Neural progenitor cell (in vitro differentiated cells): ENCODE data around the gene KTI12. TPM values are rescaled to one million over a fixed set of nuclear protein-coding genes. Genes with fewer than 3 reads are reported as not detected.

Experiments
- DNase-seq: peaks from one replicate; pipeline ENCODE4 v3.0.0-alpha.2; 2016; ENCODE audit warnings: low spot score
- H2AFZ ChIP-seq: fragments of 200-600 bp; sonication (generic); replicated peaks from 2 replicates; pipeline ENCODE4 v1.6.1; 2016; ENCODE audit warnings: antibody characterized with exemption
- H3F3A ChIP-seq: fragments of 200-600 bp; sonication (generic); 2 replicates; pipeline ENCODE4 v1.6.1; 2016; ENCODE audit warnings: antibody characterized with exemption, low read depth
- H3K27ac ChIP-seq: fragments of 200-600 bp; sonication (generic); 2 replicates; pipeline ENCODE4 v1.5.1; 2016; ENCODE audit warnings: mild to moderate bottlenecking
- H3K27me3 ChIP-seq: fragments of 200-600 bp; sonication (generic); 2 replicates; pipeline ENCODE4 v1.6.1; 2016; ENCODE audit warnings: mild to moderate bottlenecking, moderate library complexity
- H3K36me3 ChIP-seq: fragments of 200-600 bp; sonication (generic); 2 replicates; pipeline ENCODE4 v1.5.1; 2016
- H3K4me1 ChIP-seq: fragments of 200-600 bp; sonication (generic); 2 replicates; pipeline ENCODE4 v1.6.1; 2016; ENCODE audit warnings: mixed run types
- H3K4me2 ChIP-seq: fragments of 200-600 bp; sonication (generic); 2 replicates; pipeline ENCODE4 v1.6.1; 2016
- H3K4me3 ChIP-seq: fragments of 200-600 bp; sonication (generic); 2 replicates; pipeline ENCODE4 v1.5.1; 2016
- H3K79me2 ChIP-seq: fragments of 200-600 bp; sonication (generic); 2 replicates; pipeline ENCODE4 v1.6.1; 2016; ENCODE audit warnings: low read depth
- H3K9ac ChIP-seq: fragments of 200-600 bp; sonication (generic); 2 replicates; pipeline ENCODE4 v1.6.1; 2016
- H3K9me3 ChIP-seq: fragments of 200-600 bp; sonication (generic); 2 replicates; pipeline ENCODE4 v1.5.1; 2016; ENCODE audit warnings: low read depth
- H4K20me1 ChIP-seq: fragments of 200-600 bp; sonication (generic); 2 replicates; pipeline ENCODE4 v1.6.1; 2016; ENCODE audit warnings: low read depth
- H3K27ac Mint-ChIP-seq: 3 replicates; pipeline ENCODE4 v1.8.0; 2021; ENCODE audit warnings: mixed read lengths
- H3K27me3 Mint-ChIP-seq: 2 replicates; pipeline ENCODE4 v1.8.0; 2022; ENCODE audit warnings: low read depth, mild to moderate bottlenecking, inconsistent platforms, moderate library complexity, mixed read lengths; ENCODE audit not compliant: insufficient read depth
- H3K36me3 Mint-ChIP-seq: 3 replicates; pipeline ENCODE4 v1.8.0; 2021; ENCODE audit warnings: mixed read lengths
- H3K4me1 Mint-ChIP-seq: 3 replicates; pipeline ENCODE4 v1.8.0; 2021; ENCODE audit warnings: mixed read lengths
- H3K4me3 Mint-ChIP-seq: 3 replicates; pipeline ENCODE4 v1.8.0; 2021; ENCODE audit warnings: mild to moderate bottlenecking, moderate library complexity, mixed read lengths
- H3K9me3 Mint-ChIP-seq: 3 replicates; pipeline ENCODE4 v1.8.0; 2020; ENCODE audit warnings: mixed read lengths
- EZH2 ChIP-seq: fragments of 200-600 bp; sonication (generic); IDR thresholded peaks from 2 replicates; pipeline ENCODE4 v1.6.1; 2017; ENCODE audit warnings: antibody characterized with exemption, mild to moderate bottlenecking, moderate library complexity
- EZH2phosphoT487 ChIP-seq: fragments of 200-600 bp; sonication (generic); IDR thresholded peaks from 2 replicates; pipeline ENCODE4 v1.6.1; 2017; ENCODE audit warnings: antibody characterized with exemption
- total RNA-seq: library from RNA; depleted of rRNA; stranded (reverse); fragments of >200 nt; gene quantifications from 2 replicates; pipeline ENCODE4 v1.2.3, GENCODE V29; 2015; ENCODE audit warnings: low replicate concordance
- TF ChIP-seq, protein P1 (sequence below): fragments of 200-600 bp; sonication (generic); IDR thresholded peaks from 2 replicates; pipeline ENCODE4 v1.5.1; 2017; ENCODE audit warnings: antibody characterized with exemption, mild to moderate bottlenecking

Gene KTI12
- total RNA-seq, 1 donor from 2014 or later = 3.5 TPM

DNA sequence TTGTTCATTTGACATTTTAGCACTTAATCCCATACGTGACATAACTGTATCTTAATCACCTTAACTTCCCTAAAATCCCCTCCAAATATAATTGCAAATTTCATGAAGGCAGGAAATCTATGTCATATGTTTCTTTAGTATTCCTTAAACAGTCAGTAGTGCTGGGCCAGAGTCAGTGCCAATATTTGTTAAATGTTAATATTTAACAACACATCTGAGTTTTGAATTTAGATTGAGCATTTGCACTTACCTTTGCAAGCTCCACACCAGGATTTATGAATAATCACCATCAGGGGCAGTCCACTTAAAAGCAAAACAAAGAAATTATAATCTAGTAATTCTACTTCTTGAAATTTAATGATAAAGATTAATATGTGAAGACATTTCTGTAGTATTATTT is 5.3 kb downstream of the KTI12 start:
- H3K9ac ChIP-seq = no peak overlapping the region
- H3K4me2 ChIP-seq = no peak overlapping the region
- no peak overlapping the region for H3K27ac ChIP-seq
- H3K36me3 ChIP-seq = no peaks in the 10 kb centered on the region
- TF ChIP-seq EZH2phosphoT487 (no peak), EZH2 (no peak)
- TF ChIP-seq, protein P1, sequence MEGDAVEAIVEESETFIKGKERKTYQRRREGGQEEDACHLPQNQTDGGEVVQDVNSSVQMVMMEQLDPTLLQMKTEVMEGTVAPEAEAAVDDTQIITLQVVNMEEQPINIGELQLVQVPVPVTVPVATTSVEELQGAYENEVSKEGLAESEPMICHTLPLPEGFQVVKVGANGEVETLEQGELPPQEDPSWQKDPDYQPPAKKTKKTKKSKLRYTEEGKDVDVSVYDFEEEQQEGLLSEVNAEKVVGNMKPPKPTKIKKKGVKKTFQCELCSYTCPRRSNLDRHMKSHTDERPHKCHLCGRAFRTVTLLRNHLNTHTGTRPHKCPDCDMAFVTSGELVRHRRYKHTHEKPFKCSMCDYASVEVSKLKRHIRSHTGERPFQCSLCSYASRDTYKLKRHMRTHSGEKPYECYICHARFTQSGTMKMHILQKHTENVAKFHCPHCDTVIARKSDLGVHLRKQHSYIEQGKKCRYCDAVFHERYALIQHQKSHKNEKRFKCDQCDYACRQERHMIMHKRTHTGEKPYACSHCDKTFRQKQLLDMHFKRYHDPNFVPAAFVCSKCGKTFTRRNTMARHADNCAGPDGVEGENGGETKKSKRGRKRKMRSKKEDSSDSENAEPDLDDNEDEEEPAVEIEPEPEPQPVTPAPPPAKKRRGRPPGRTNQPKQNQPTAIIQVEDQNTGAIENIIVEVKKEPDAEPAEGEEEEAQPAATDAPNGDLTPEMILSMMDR = no peak
- H3K4me1 Mint-ChIP-seq = peaks cover 17% of the 10 kb centered on the region
- H3K27ac Mint-ChIP-seq = no peak overlapping the region
- H4K20me1 ChIP-seq = peaks cover 20% of the 10 kb centered on the region
- no peak overlapping the region for H3K4me3 Mint-ChIP-seq
- no peaks in the 10 kb centered on the region for H3K27me3 Mint-ChIP-seq
- peaks cover 19% of the 10 kb centered on the region for H3K36me3 Mint-ChIP-seq
- H3K79me2 ChIP-seq = peaks cover 31% of the 10 kb centered on the region
- no peaks in the 10 kb centered on the region for H3K9me3 Mint-ChIP-seq
- H3F3A ChIP-seq = no peaks in the 10 kb centered on the region
- no peaks in the 10 kb centered on the region for H3K27me3 ChIP-seq
- H2AFZ ChIP-seq = no peak overlapping the region
- H3K9me3 ChIP-seq = no peaks in the 10 kb centered on the region
- H3K4me3 ChIP-seq = no peak overlapping the region
- no peak for DNase-seq
- H3K4me1 ChIP-seq = peaks cover 10% of the 10 kb centered on the region

DNA sequence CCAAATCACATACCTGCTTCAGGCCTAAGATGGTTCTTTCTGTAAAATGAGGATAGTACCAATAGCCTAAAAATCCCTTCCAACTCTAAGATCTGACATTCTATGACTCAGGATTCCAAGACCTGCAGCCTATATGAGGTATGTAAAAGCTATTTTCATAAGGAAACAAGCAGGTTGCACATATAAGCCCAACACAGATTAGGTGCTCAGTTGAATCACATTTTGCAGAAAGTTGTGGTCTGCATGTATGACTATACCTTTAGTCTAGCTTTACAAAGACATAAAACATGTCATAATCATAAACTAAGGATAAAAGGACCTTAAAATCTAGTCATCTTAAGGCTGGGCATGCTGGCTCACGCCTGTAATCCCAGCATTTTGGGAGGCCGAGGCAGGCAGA is 7.3 kb downstream of the KTI12 start:
- Histone ChIP-seq H3K4me1 (no peaks in the 10 kb centered on the region), H3F3A (no peaks in the 10 kb centered on the region), H2AFZ (no peak overlapping the region), H3K9me3 (no peaks in the 10 kb centered on the region), H3K27ac (no peak overlapping the region), H3K36me3 (no peaks in the 10 kb centered on the region), H3K4me3 (no peak overlapping the region), H3K79me2 (peaks cover 10% of the 10 kb centered on the region), H3K9ac (no peak overlapping the region), H3K4me2 (no peak overlapping the region), H4K20me1 (peaks cover 4% of the 10 kb centered on the region), H3K27me3 (no peaks in the 10 kb centered on the region)
- Mint-ChIP-seq H3K4me1 (peaks cover 3% of the 10 kb centered on the region), H3K36me3 (peaks cover 19% of the 10 kb centered on the region), H3K4me3 (no peak overlapping the region), H3K27ac (no peak overlapping the region), H3K27me3 (no peaks in the 10 kb centered on the region), H3K9me3 (no peaks in the 10 kb centered on the region)
- TF ChIP-seq, protein P1 = no peak
- TF ChIP-seq EZH2 (no peak), EZH2phosphoT487 (no peak)
- no peak for DNase-seq

DNA sequence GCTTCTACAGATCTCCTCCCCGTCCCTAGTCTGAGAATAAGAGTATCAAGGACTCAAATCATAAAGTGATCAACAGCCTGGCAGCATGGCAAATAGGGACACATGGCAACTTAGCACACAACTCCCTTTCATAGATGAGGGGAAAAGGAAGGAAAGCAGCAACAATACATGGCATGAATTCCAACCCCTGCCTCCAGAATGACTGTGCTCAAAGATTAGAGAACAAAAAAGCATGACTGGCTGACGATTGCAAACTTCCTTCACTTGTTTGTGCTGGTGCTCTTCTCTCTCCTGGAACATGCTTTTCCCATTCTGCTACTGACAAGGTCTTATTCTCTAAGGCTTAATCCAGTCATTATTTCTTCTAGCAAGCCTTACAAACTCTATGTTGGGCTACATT is 11.5 kb downstream of the KTI12 start:
- no peaks in the 10 kb centered on the region for H3K4me1 ChIP-seq
- H3K9me3 Mint-ChIP-seq = no peaks in the 10 kb centered on the region
- H3K36me3 Mint-ChIP-seq = peaks cover 25% of the 10 kb centered on the region
- H3K27ac ChIP-seq = no peak overlapping the region
- no peaks in the 10 kb centered on the region for H4K20me1 ChIP-seq
- no peaks in the 10 kb centered on the region for H3K27me3 ChIP-seq
- no peaks in the 10 kb centered on the region for H3K79me2 ChIP-seq
- H2AFZ ChIP-seq = no peak overlapping the region
- TF ChIP-seq, protein P1 = no peak
- TF ChIP-seq EZH2 (no peak), EZH2phosphoT487 (no peak)
- no peaks in the 10 kb centered on the region for H3K36me3 ChIP-seq
- no peaks in the 10 kb centered on the region for H3K27me3 Mint-ChIP-seq
- DNase-seq = no peak
- H3K4me1 Mint-ChIP-seq = no peaks in the 10 kb centered on the region
- H3K9me3 ChIP-seq = no peaks in the 10 kb centered on the region
- H3F3A ChIP-seq = no peaks in the 10 kb centered on the region
- no peak overlapping the region for H3K4me3 ChIP-seq
- H3K4me2 ChIP-seq = no peak overlapping the region
- H3K4me3 Mint-ChIP-seq = no peak overlapping the region
- H3K9ac ChIP-seq = no peak overlapping the region
- no peak overlapping the region for H3K27ac Mint-ChIP-seq
